Activated CD4-positive, alpha-beta T cell treated with anti-CD3 and anti-CD28 coated beads, Interleukin-2, Interleukin-4, amounts not matched to agents 100 ng/mL and 50 ng/mL, durations not matched to agents 16 hours and 8 hours (primary cell): ENCODE data around the gene SH3D19.
"Not testable (repeated sequence)": the region's sequence is repeated elsewhere in the genome, so short reads cannot be mapped to it uniquely, and the experiment has no call there.

Experiments
- DNase-seq: peaks from one replicate; pipeline ENCODE4 v3.0.0-alpha.2; 2020; ENCODE audit warnings: low spot score

The SH3D19 gene

DNA sequence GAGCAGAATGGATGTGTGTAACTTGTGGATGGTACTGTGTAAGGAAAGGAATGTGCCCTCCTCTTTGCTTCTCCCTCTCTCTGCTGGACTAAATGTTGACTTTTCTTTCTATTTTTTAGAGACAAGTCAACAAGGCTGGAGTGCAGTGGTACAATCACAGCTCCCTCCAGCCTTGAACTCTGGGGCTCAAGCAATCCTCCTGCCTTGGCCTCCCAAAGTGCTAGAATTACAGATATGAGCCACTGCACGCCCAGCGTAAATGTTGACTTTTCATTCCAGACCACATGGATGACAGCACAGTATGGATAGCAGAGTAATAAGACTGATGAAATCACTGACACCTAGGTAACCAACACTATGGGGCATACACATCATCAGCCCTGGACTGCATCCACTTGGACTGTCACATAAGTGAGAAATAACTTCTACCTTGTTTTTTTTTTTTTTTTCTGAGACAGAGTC, 231.1 kb downstream of the SH3D19 start:
- no peak for DNase-seq

- DNase-seq = no peak
Measured at GRCh38 chr4:151093203-151093602, 232.2 kb downstream of the SH3D19 start.

GRCh38 chr4:151092488-151092887, 232.9 kb downstream of the SH3D19 start:
- DNase-seq = no peak

- no peak for DNase-seq
Measured at GRCh38 chr4:151091047-151091446, 234.4 kb downstream of the SH3D19 start.

GRCh38 chr4:151087467-151087866, 237.9 kb downstream of the SH3D19 start:
- DNase-seq = no peak

DNA sequence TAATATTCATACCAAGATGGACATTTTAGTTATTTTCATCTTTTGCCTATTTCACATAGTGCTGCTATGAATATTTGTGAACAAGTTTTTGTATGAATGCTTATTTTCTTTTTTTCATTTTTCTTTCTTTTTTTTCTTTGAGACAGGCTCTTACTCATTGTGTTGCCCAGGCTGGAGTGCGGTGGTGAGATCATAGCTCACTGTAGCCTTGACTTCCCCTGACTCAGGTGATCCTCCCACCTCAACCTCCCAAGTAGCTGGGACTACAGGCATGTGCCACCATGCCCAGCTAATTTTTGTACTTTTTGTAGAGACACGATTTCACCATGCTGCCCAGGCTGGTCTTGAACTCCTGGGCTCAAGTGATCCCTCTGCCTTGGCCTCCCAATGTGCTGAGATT, 247.4 kb downstream of the SH3D19 start:
- not testable (repeated sequence) for DNase-seq

DNA sequence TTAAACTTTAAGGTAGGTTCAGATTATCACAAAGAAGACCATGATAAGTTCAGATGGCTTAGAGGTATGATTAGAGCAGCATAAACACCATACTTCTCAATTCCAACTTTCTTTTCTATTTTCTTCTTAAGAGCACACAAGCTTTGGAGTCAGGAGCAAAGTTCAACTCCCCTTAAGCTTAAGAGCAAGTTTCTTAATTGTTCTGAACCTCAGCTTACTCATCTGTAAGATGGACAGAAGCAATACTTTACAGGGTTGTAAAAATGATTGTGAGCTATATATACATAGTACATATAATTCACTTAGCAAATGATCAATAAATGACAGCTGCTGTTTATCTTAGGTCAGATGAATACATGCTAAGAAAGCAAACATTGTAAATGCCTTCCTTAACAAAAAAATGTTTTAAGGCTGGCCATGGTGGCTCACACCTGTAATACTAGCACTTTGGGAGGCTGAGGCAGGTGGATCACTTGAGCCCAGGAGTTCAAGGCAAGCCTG, 250.9 kb downstream of the SH3D19 start:
- DNase-seq = no peak
